MCF 10A (cell line): ENCODE data around the gene PRM1. TPM values are rescaled to one million over a fixed set of nuclear protein-coding genes. Genes with fewer than 3 reads are reported as not detected.

Source experiments
- BruUV-seq: library from RNA; stranded (reverse); fragments of 400-500 nt; replicated peaks from 2 replicates; lab custom pipeline; 2021; lab: Mats Ljungman, UMichigan
- CTCF ChIA-PET: fragments of 300-600 bp; sonication (Branson Sonifier 250); formaldehyde crosslinking; extraction: SDS; loops from one replicate; lab custom pipeline; 2021; ENCODE audit warnings: antibody characterized with exemption, inconsistent platforms; lab: Yijun Ruan, JAX
- POLR2A ChIA-PET: fragments of 300-600, 350-650 bp; sonication (Branson Sonifier 250); formaldehyde crosslinking; extraction: SDS; loops from one replicate; lab custom pipeline; 2020; ENCODE audit warnings: antibody characterized with exemption, inconsistent platforms; lab: Yijun Ruan, JAX
- DNase-seq: peaks from one replicate; pipeline ENCODE4 v3.0.0-alpha.2; 2018; ENCODE audit not compliant: unreplicated experiment
- H3K27ac Mint-ChIP-seq: one replicate; pipeline ENCODE4 v1.8.0; 2022; ENCODE audit warnings: mild to moderate bottlenecking, low read depth, mixed read lengths; ENCODE audit not compliant: unreplicated experiment
- H3K27me3 Mint-ChIP-seq: one replicate; pipeline ENCODE4 v1.8.0; 2022; ENCODE audit warnings: mixed read lengths; ENCODE audit not compliant: insufficient read depth, unreplicated experiment
- H3K36me3 Mint-ChIP-seq: one replicate; pipeline ENCODE4 v1.8.0; 2022; ENCODE audit warnings: mild to moderate bottlenecking, moderate library complexity, mixed read lengths; ENCODE audit not compliant: insufficient read depth, unreplicated experiment
- H3K4me1 Mint-ChIP-seq: one replicate; pipeline ENCODE4 v1.8.0; 2022; ENCODE audit warnings: mixed read lengths; ENCODE audit not compliant: insufficient read depth, unreplicated experiment
- H3K4me3 Mint-ChIP-seq: one replicate; pipeline ENCODE4 v1.8.0; 2022; ENCODE audit warnings: mild to moderate bottlenecking, moderate library complexity, mixed read lengths; ENCODE audit not compliant: unreplicated experiment
- H3K9me3 Mint-ChIP-seq: one replicate; pipeline ENCODE4 v1.8.0; 2022; ENCODE audit warnings: mixed read lengths; ENCODE audit not compliant: unreplicated experiment
- CTCF ChIP-seq: fragments of 200-600 bp; IDR thresholded peaks from one replicate; pipeline ENCODE4 v1.8.0; 2022; ENCODE audit warnings: antibody characterized with exemption, mild to moderate bottlenecking; ENCODE audit not compliant: unreplicated experiment
- intact Hi-C: fragments of 100-400 bp; cut with micrococcal nuclease; formaldehyde crosslinking; loops from 2 replicates; pipeline ENCODE4 v1.14.1; 2022
- total RNA-seq: library from RNA; stranded (reverse); gene quantifications from 2 replicates; pipeline ENCODE4 v1.2.3, GENCODE V29; 2022

Gene PRM1
- total RNA-seq, 1 experiment from 2014 or later = not detected

GRCh38 chr16:11258553-11259492 lies 22.3 kb downstream of the PRM1 start:
- no peaks in the 10 kb centered on the region for H3K9me3 Mint-ChIP-seq
- no TSS peak for BruUV-seq
- no peak for DNase-seq
- ChIA-PET CTCF (interaction anchor here (0.7 to 11.0 kb wide), 10 partner anchors 10 to 291 kb away, joined by 3 to 342 read pairs (median 3); partner anchors contain the start of gene TNP2), POLR2A (interaction anchor here (0.7 to 3.2 kb wide), 2 partner anchors 119 to 267 kb away, joined by 3 to 12 read pairs; no protein-coding TSS in a partner anchor)
- no peak overlapping the region for H3K27ac Mint-ChIP-seq
- no peak for TF ChIP-seq CTCF
- peaks cover 2% of the 10 kb centered on the region for H3K4me1 Mint-ChIP-seq
- H3K27me3 Mint-ChIP-seq = no peaks in the 10 kb centered on the region
- H3K36me3 Mint-ChIP-seq = peaks cover 5% of the 10 kb centered on the region
- intact Hi-C loops = loop anchor here (5.0 to 10.0 kb wide), 4 partner anchors 57 to 157 kb away; no protein-coding TSS in a partner anchor
- H3K4me3 Mint-ChIP-seq = no peak overlapping the region

GRCh38 chr16:11257131-11257938 lies 23.8 kb downstream of the PRM1 start:
- no peaks in the 10 kb centered on the region for H3K27me3 Mint-ChIP-seq
- intact Hi-C loops = loop anchor here (1.0 to 10.0 kb wide), 6 partner anchors 55 to 286 kb away; no protein-coding TSS in a partner anchor

GRCh38 chr16:11256661-11257130 lies 24.4 kb downstream of the PRM1 start:
- DNase-seq = peak; percentile 46
- ChIA-PET POLR2A (interaction anchor here (0.6 to 3.2 kb wide), 22 partner anchors 12 to 551 kb away, joined by 3 to 26 read pairs (median 5); partner anchors contain the start of genes CLEC16A and TNP2), CTCF (interaction anchor here (0.6 to 11.0 kb wide), 26 partner anchors 8 to 1205 kb away, joined by 3 to 342 read pairs (median 5); no protein-coding TSS in a partner anchor)
- no peak for TF ChIP-seq CTCF
- H3K27ac Mint-ChIP-seq = peak overlapping the region; percentile 98
- intact Hi-C loops = loop anchor here (1.0 to 10.0 kb wide), 6 partner anchors 54 to 285 kb away; no protein-coding TSS in a partner anchor
- no TSS peak for BruUV-seq
- peaks cover 8% of the 10 kb centered on the region for H3K4me1 Mint-ChIP-seq
- no peaks in the 10 kb centered on the region for H3K9me3 Mint-ChIP-seq
- H3K4me3 Mint-ChIP-seq = peak overlapping the region; percentile 97
- H3K27me3 Mint-ChIP-seq = no peaks in the 10 kb centered on the region
- H3K36me3 Mint-ChIP-seq = peaks cover 16% of the 10 kb centered on the region

More at GRCh38 chr16:11257131-11257938, 23.8 kb downstream of the PRM1 start:
- BruUV-seq = no TSS peak
- peaks cover 8% of the 10 kb centered on the region for H3K4me1 Mint-ChIP-seq
- peak; percentile 85 for DNase-seq
- H3K27ac Mint-ChIP-seq = peak overlapping the region; percentile 98
- no peaks in the 10 kb centered on the region for H3K9me3 Mint-ChIP-seq
- POLR2A ChIA-PET = interaction anchor here (0.6 to 3.2 kb wide), 16 partner anchors 11 to 550 kb away, joined by 3 to 26 read pairs (median 6); partner anchors contain the start of gene TNP2
- CTCF ChIA-PET = interaction anchor here (0.6 to 11.0 kb wide), 29 partner anchors 9 to 1204 kb away, joined by 3 to 342 read pairs (median 4); partner anchors contain the start of gene TNP2
- peaks cover 16% of the 10 kb centered on the region for H3K36me3 Mint-ChIP-seq
- TF ChIP-seq CTCF = peak; percentile 81
- H3K4me3 Mint-ChIP-seq = peak overlapping the region; percentile 97
